Lung (tissue), 12 donors: ENCODE measurements around the gene TRPC3. TPM values are rescaled to one million over a fixed set of nuclear protein-coding genes. Genes with fewer than 3 reads are reported as not detected.
A peak's percentile ranks its signal among the peaks of the same experiment; 100 is the strongest.

Experiments
- ATAC-seq: fragments of 200-7000 bp; cut with Tn5 transposase; one replicate; pipeline ENCODE4 v1.9.1; 2020; ENCODE audit warnings: moderate number of reproducible peaks; ENCODE audit not compliant: insufficient read depth, low FRiP score
- DNase-seq, 3 donors: peaks; one replicate each; pipeline ENCODE4 v3.0.0-alpha.2; 2013 to 2017
- H3K27ac ChIP-seq, 2 donors: one replicate each; pipeline ENCODE4 v1.5.1; 2013; ENCODE audit warnings: mild to moderate bottlenecking in 2 of 2, moderate library complexity in 2 of 2, control low read depth in 1 of 2, inconsistent platforms in 1 of 2, low read depth in 1 of 2, low read length in 1 of 2
- H3K27me3 ChIP-seq, 3 donors: one replicate each; pipeline ENCODE4 v1.5.1; 2013; ENCODE audit warnings: low read length in 2 of 3; ENCODE audit not compliant: control insufficient read depth in 3 of 3, insufficient read depth in 3 of 3
- H3K36me3 ChIP-seq, 4 donors: one replicate each; pipeline ENCODE4 v1.5.1; 2013; ENCODE audit warnings: low read length in 4 of 4, mild to moderate bottlenecking in 1 of 4, moderate library complexity in 1 of 4; ENCODE audit not compliant: control insufficient read depth in 4 of 4, insufficient read depth in 4 of 4
- H3K4me1 ChIP-seq, 5 donors: one replicate each; pipeline ENCODE4 v1.5.1; 2013; ENCODE audit warnings: low read length in 5 of 5, mild to moderate bottlenecking in 2 of 5, moderate library complexity in 1 of 5; ENCODE audit not compliant: control insufficient read depth in 5 of 5, insufficient read depth in 5 of 5
- H3K4me3 ChIP-seq: one replicate; pipeline ENCODE4 v1.5.1; 2013; ENCODE audit warnings: mild to moderate bottlenecking, control low read depth, moderate library complexity
- H3K9ac ChIP-seq, 2 donors: one replicate each; pipeline ENCODE4 v1.5.1; 2013; ENCODE audit warnings: low read length in 2 of 2, control low read depth in 1 of 2; ENCODE audit not compliant: insufficient read depth in 1 of 2
- H3K9me3 ChIP-seq, 4 donors: one replicate each; pipeline ENCODE4 v1.5.1; 2013; ENCODE audit warnings: low read length in 3 of 4, mild to moderate bottlenecking in 1 of 4, moderate library complexity in 1 of 4; ENCODE audit not compliant: control insufficient read depth in 4 of 4, insufficient read depth in 3 of 4
- CTCF ChIP-seq: IDR thresholded peaks from 2 replicates; pipeline ENCODE4 v1.5.1; 2012; ENCODE audit warnings: mild to moderate bottlenecking; ENCODE audit errors: control extremely low read depth, extremely low read depth
- WGBS, 2 donors: extraction: QIAGEN DNeasy Blood & Tissue Kit; methylation state at CpG; one replicate each; pipeline ENCODE4 v1.1.7; 2013; 5-methylcytosine and 5-hydroxymethylcytosine counted together
- polyA plus RNA-seq, 2 donors: library from polyadenylated mRNA; stranded (reverse); fragments of 200-250 nt; gene quantifications; one replicate each; pipeline ENCODE4 v1.2.1, GENCODE V29; 2013
- total RNA-seq, 2 donors: library from RNA; depleted of rRNA in 1 of 2; stranded (reverse); fragments of >200 nt in 1 of 2; gene quantifications; one replicate each; pipeline ENCODE4 v1.2.1, GENCODE V29; 2014 to 2021
- donor health status: control.
- donor health status: control.
- donor health status: Bipolar disorder and iron deficiency.
- donor health status: healthy.
- donor health status: DM: yes; HTN: yes; CAD: no.

The TRPC3 gene
- total and polyA plus RNA-seq, 4 donors = 0.39 to 6.3 (median 0.57) TPM

DNA sequence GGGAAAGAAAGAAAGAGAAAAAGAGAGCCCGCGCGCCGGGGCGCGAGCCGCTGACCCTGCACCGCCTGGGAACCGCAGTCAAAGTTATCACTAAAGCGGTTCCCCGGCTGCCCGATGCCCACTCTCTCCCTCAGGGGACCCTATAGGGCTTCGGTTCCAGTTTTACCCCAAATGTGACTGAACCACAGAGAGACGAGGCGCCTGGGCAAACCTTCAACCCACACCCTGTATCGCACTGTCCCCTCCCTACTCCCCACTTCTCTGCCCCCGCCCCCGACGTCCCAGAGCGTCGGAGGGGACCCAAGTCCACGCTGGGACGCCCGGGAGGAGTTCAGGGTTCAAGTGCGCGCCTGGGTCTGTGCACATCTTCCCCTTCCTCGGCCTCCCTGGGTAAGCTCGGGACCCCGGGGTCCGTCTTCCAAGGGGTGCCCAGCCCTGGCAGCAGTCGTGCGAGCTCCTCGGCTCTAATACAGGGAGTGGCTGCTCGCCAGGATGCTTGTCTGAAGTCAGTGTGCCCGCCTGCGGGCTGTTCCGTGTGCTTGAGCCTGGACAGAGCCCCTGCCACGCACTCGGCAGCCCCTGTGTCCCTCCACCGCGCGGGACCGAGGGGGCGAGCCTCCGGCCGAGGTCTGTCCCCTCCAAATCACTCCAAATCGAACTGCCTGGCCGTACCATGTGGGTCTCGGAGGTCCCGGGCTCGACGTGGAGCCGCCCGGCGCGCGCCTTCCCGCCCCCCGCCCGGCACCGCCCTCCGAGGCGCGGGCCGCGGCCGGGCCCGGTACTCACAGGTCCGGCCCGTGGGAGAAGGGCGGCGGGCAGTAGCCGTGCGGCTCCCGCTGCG is 960 bp downstream of the TRPC3 start:
- H3K36me3 ChIP-seq = no peaks in the 10 kb centered on the region
- peak overlapping the region; percentile 46 to 80 for H3K9ac ChIP-seq
- DNase-seq (peak; percentile 56 to 70 (median 69)), ATAC-seq (peak; percentile 16)
- no peak for TF ChIP-seq CTCF
- peak overlapping the region; percentile 47 for H3K4me3 ChIP-seq
- peaks cover 0 to 26% (median 6%) of the 10 kb centered on the region in 3 donors for H3K27me3 ChIP-seq
- peak overlapping the region in 1 of 2 donors; percentile 46 for H3K27ac ChIP-seq
- no peaks in the 10 kb centered on the region for H3K9me3 ChIP-seq
- WGBS, 2 donors = 1% methylated on average over 72 to 76 of the region's 76 CpGs
- H3K4me1 ChIP-seq = peaks cover 0 to 11% (median 3%) of the 10 kb centered on the region in 5 donors

GRCh38 chr4:121950212-121950679 is 1.6 kb downstream of the TRPC3 start:
- Histone ChIP-seq H3K4me3 (peak overlapping the region; percentile 47), H3K4me1 (peaks cover 0 to 11% (median 3%) of the 10 kb centered on the region in 5 donors), H3K27me3 (peaks cover 0 to 26% (median 6%) of the 10 kb centered on the region in 3 donors), H3K9ac (peak overlapping the region in 1 of 2 donors; percentile 80), H3K9me3 (no peaks in the 10 kb centered on the region), H3K27ac (no peak overlapping the region), H3K36me3 (no peaks in the 10 kb centered on the region)
- WGBS, 2 donors = 1% methylated on average over 34 of the region's 34 CpGs
- DNase-seq (peak; percentile 88 to 91 (median 91)), ATAC-seq (peak; percentile 81)
- TF ChIP-seq CTCF = peak; percentile 34

DNA sequence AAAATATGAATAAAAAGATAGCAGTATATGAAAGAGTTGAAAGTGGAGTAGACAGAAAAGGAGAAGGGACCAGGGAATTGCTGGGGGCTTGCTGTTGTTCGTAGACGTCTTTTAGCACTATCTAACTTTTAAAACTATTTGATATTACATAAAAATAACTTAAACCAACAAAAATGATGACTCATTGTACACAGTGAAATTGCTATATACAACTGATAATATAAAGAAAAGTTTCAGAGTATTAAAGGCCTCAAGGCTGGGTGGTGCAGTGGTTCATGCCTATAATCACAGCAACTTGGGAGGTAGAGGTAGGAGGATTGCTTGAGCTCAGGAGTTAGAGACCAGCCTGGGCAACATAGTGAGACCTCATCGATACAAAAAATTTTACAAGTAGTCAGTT is 5.2 kb downstream of the TRPC3 start:
- WGBS, 2 donors = 90 to 99% methylated on average over 3 of the region's 3 CpGs
- no peaks in the 10 kb centered on the region for H3K36me3 ChIP-seq
- ATAC-seq (no peak), DNase-seq (no peak)
- peaks cover 0 to 9% (median 3%) of the 10 kb centered on the region in 5 donors for H3K4me1 ChIP-seq
- no peak overlapping the region for H3K27ac ChIP-seq
- peaks cover 0 to 4% (median 4%) of the 10 kb centered on the region in 3 donors for H3K27me3 ChIP-seq
- no peak for TF ChIP-seq CTCF
- no peak overlapping the region for H3K4me3 ChIP-seq
- no peak overlapping the region for H3K9ac ChIP-seq
- no peaks in the 10 kb centered on the region for H3K9me3 ChIP-seq
